Adrenal gland (tissue), 12 donors: ENCODE results near the gene OR5K1. TPM values are rescaled to one million over a fixed set of nuclear protein-coding genes. Genes with fewer than 3 reads are reported as not detected.

Experiments used
- DNase-seq, 7 donors: peaks; one replicate each; pipeline ENCODE4 v3.0.0-alpha.2; 2019 to 2020
- H3K27ac ChIP-seq, 5 donors: fragments of 200-600 bp; sonication (generic) in 4 of 5; 1 replicate in 3 of 5; 2 replicates in 2 of 5; pipeline versions ENCODE4 v1.5.1 to v1.8.0; 2016 to 2020; ENCODE audit warnings: mild to moderate bottlenecking in 1 of 5
- H3K27me3 ChIP-seq: fragments of 200-600 bp; 2 replicates; pipeline ENCODE4 v1.8.0; 2021
- H3K36me3 ChIP-seq, 2 donors: fragments of 200-600 bp; replicated peaks in 1 of 2; 1 replicate in 1 of 2; 2 replicates in 1 of 2; pipeline versions ENCODE4 v1.5.1 to v1.8.0; 2018 to 2022
- H3K4me1 ChIP-seq, 2 donors: fragments of 200-600 bp; replicated peaks in 1 of 2; 1 replicate in 1 of 2; 2 replicates in 1 of 2; pipeline versions ENCODE4 v1.5.1 to v1.8.0; 2018 to 2021
- H3K4me3 ChIP-seq, 4 donors: fragments of 200-600 bp; sonication (generic) in 3 of 4; one replicate each; pipeline ENCODE4 v1.5.1; 2016 to 2018
- H3K9me3 ChIP-seq, 3 donors: fragments of 200-600 bp; sonication (generic) in 1 of 3; replicated peaks in 1 of 3; 1 replicate in 2 of 3; 2 replicates in 1 of 3; pipeline versions ENCODE4 v1.5.1 to v1.8.0; 2016 to 2021
- POLR2A ChIP-seq, 2 donors: fragments of 450-650 bp; IDR thresholded peaks; one replicate each; pipeline ENCODE4 v1.6.1; 2017; ENCODE audit warnings: antibody characterized with exemption in 2 of 2, mild to moderate bottlenecking in 2 of 2, moderate library complexity in 1 of 2
- WGBS, 4 donors: extraction: QIAGEN DNeasy Blood & Tissue Kit in 2 of 4; methylation state at CpG; one replicate each; pipeline versions ENCODE4 v1.1.5 to v1.1.7; 2013 to 2017; 5-methylcytosine and 5-hydroxymethylcytosine counted together
- intact Hi-C, 2 donors: fragments of 100-400 bp; cut with DNase I; formaldehyde crosslinking; loops; one replicate each; pipeline versions ENCODE4 v1.14.1 to v1.15.0; 2022 to 2023
- polyA plus RNA-seq, 3 donors: library from polyadenylated mRNA; stranded (reverse); fragments of 200-250 nt in 2 of 3; fragments of 350-450 nt in 1 of 3; fragmentation: Illumina TruSeq in 1 of 3; extraction: RNeasy Lipid Tissue Mini Kit (QIAGEN cat#74804) in 1 of 3; gene quantifications; one replicate each; pipeline ENCODE4 v1.2.3, GENCODE V29; 2013 to 2014
- total RNA-seq, 9 donors: library from RNA; depleted of rRNA in 4 of 9; stranded (reverse); fragments of >200 nt in 4 of 9; fragments of 120-200 nt in 1 of 9; fragmentation: NEBNext Ultra II Directional in 1 of 9; extraction: Animal tissue kit (Norgen Biotek cat#: 25700) in 1 of 9; gene quantifications; one replicate each; pipeline versions ENCODE4 v1.1.0 to v1.2.4, GENCODE V29; 2013 to 2023
- TF ChIP-seq, protein P1 (sequence below), 6 experiments: fragments of 450-650 bp in 4 of 6; fragments of 200-600 bp in 2 of 6; sonication (generic) in 1 of 6; IDR thresholded peaks; 1 replicate in 5 of 6; 2 replicates in 1 of 6; pipeline versions ENCODE4 v1.5.1 to v1.8.0; 2016 to 2021; ENCODE audit warnings: antibody characterized with exemption in 6 of 6, mild to moderate bottlenecking in 2 of 6, moderate library complexity in 1 of 6
- donor health status: healthy with polysubstance abuse.
- donor health status: Bipolar disorder and iron deficiency.
- donor health status: DM: yes; HTN: yes; CAD: no.
- donor health status: DM: no; HTN: no; CAD: no.
- donor health status: DM: no; HTN: no; CAD: no.
- donor health status: DM: yes; HTN: yes; CAD: no.

The OR5K1 gene
- total and polyA plus RNA-seq, 12 donors, result not detected

DNA sequence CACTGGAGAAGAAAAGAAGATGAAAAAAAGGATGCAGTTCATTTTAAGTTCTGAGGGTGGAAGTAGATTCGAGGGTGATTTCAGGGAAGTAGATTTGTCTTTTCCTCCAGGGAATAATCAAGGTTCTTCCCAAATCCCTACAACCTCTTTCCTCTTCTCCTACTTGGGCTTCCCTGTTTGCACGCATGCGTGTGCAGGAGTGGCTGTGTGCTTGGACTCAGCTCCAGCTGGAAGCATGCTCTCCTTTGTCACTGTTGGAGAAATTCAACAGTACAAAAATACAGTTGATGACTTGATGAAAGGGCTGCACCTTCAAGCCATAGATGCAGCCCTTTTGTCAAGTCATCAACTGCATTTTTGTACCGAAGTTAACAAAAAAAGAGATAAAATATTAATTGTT lies 38.3 kb downstream of the OR5K1 start:
- no peaks in the 10 kb centered on the region for H3K4me1 ChIP-seq
- no peaks in the 10 kb centered on the region for H3K36me3 ChIP-seq
- TF ChIP-seq POLR2A (IDR thresholded peaks at IDR 0.05), result no peak
- TF ChIP-seq, protein P1, sequence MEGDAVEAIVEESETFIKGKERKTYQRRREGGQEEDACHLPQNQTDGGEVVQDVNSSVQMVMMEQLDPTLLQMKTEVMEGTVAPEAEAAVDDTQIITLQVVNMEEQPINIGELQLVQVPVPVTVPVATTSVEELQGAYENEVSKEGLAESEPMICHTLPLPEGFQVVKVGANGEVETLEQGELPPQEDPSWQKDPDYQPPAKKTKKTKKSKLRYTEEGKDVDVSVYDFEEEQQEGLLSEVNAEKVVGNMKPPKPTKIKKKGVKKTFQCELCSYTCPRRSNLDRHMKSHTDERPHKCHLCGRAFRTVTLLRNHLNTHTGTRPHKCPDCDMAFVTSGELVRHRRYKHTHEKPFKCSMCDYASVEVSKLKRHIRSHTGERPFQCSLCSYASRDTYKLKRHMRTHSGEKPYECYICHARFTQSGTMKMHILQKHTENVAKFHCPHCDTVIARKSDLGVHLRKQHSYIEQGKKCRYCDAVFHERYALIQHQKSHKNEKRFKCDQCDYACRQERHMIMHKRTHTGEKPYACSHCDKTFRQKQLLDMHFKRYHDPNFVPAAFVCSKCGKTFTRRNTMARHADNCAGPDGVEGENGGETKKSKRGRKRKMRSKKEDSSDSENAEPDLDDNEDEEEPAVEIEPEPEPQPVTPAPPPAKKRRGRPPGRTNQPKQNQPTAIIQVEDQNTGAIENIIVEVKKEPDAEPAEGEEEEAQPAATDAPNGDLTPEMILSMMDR (IDR thresholded peaks at IDR 0.05), result no peak
- no peak for DNase-seq
- no peak overlapping the region for H3K4me3 ChIP-seq
- H3K27ac ChIP-seq, result no peak overlapping the region
- intact Hi-C loops, result no loop called here
- H3K9me3 ChIP-seq, result no peaks in the 10 kb centered on the region
- 74 to 84% (median 80%) methylated on average over 4 of the region's 4 CpGs for WGBS, 4 donors
- no peaks in the 10 kb centered on the region for H3K27me3 ChIP-seq

DNA sequence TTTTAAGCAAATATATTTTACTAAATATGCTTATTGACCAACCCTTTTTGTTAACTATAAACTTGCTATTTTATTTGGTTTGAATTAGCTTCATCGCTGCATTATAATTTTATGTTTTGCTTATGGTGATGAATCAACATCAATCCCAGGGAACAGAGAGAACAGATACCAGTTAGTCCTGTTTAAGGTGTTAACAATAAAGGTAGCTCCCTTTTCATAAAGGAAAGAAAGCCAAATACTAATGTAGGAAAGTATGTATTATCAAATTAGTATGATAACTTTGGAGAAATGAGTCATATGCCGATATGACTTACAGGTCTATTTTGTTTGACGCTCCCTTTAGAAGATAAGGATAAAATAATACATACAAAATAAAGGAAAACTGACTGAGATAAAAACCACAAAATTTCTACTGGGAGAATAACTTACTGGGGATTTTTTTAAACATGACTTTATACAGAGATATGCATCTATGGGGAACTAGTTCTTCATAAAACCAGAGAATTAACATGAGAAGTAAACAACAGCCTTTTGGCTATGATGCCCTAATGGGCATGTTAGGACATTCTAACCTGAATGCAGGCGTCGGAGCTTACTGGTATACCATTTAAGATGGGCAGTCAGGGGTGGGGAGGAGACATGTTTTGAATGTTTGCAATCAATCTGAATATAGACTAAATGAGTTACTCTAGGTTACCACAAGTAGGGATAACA lies 39.0 kb downstream of the OR5K1 start:
- Histone ChIP-seq H3K27me3 (no peaks in the 10 kb centered on the region), H3K9me3 (no peaks in the 10 kb centered on the region), H3K4me1 (no peaks in the 10 kb centered on the region), H3K27ac (no peak overlapping the region), H3K36me3 (no peaks in the 10 kb centered on the region), H3K4me3 (no peak overlapping the region)
- whole genome bisulfite sequencing, 4 donors, result 88 to 91% (median 90%) methylated on average over 5 of the region's 5 CpGs
- no peak for DNase-seq
- intact Hi-C loops, result no loop called here
- TF ChIP-seq POLR2A (IDR thresholded peaks at IDR 0.05), result no peak
- TF ChIP-seq, protein P1 (IDR thresholded peaks at IDR 0.05), result no peak

DNA sequence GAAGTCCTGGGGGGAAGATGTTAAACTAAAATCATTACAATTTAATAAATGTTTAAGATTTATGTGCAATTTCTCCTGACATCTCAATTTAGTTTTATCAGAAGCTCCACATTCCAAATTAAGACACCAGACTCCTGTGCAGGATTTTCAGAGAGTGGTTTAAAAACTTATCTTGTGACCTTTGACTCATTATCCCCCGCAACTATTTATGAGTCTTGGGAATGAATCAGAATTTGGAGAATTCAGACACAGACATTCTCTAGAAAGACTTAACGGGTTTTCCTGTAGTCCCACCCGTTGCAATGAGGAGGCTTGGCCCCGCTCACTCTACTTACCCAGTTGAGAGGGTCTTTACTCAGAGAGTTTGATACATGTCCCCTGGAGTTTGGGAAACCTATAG lies 41.5 kb downstream of the OR5K1 start:
- no peak for DNase-seq
- Histone ChIP-seq H3K36me3 (no peaks in the 10 kb centered on the region), H3K9me3 (no peaks in the 10 kb centered on the region), H3K4me3 (no peak overlapping the region), H3K27ac (no peak overlapping the region), H3K4me1 (no peaks in the 10 kb centered on the region), H3K27me3 (no peaks in the 10 kb centered on the region)
- intact Hi-C loops, result no loop called here
- 50 to 59% (median 53%) methylated on average over 4 of the region's 4 CpGs for WGBS, 4 donors
- TF ChIP-seq, protein P1 (IDR thresholded peaks at IDR 0.05), result no peak
- TF ChIP-seq POLR2A (IDR thresholded peaks at IDR 0.05), result no peak

DNA sequence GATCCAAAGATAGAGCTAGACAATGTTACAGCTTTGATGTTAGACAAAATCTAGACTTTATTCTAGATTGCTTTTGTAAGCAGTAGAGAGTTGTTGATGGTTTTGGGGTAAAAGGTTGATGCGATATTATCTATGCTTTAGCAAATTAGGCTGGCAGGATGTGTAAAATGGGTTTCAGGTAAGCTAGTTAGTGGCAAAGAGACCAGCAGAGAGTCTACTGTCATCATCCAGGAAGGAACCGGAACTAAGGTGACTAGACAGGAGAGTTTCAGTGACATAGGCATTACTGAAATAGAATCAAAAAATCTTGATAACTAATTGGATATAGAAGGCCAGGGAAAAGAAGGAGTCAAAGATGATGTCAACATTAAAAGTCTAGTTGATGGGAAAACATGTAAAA lies 45.6 kb downstream of the OR5K1 start:
- no peak overlapping the region for H3K27ac ChIP-seq
- H3K36me3 ChIP-seq, result no peaks in the 10 kb centered on the region
- no peak overlapping the region for H3K4me3 ChIP-seq
- DNase-seq, result no peak
- TF ChIP-seq POLR2A (IDR thresholded peaks at IDR 0.05), result no peak
- TF ChIP-seq, protein P1 (IDR thresholded peaks at IDR 0.05), result no peak
- WGBS, 4 donors, result 93 to 98% (median 96%) methylated on average over 2 of the region's 2 CpGs
- H3K27me3 ChIP-seq, result no peaks in the 10 kb centered on the region
- intact Hi-C loops, result no loop called here
- no peaks in the 10 kb centered on the region for H3K4me1 ChIP-seq
- H3K9me3 ChIP-seq, result no peaks in the 10 kb centered on the region
